HG02884 (cell line): ENCODE measurements around the gene SNAPC5.
"Not testable (repeated sequence)": the region's sequence is repeated elsewhere in the genome, so short reads cannot be mapped to it uniquely, and the experiment has no call there.

Experiments used
- ATAC-seq: cut with Tn5 transposase; IDR thresholded peaks from one replicate; pipeline ENCODE4 v1.9.1; 2021; ENCODE audit warnings: mild to moderate bottlenecking, moderate library complexity; ENCODE audit not compliant: unreplicated experiment

SNAPC5 gene

GRCh38 chr15:66461294-66461693 is 36.3 kb downstream of the SNAPC5 start:
- not testable (repeated sequence) for ATAC-seq

GRCh38 chr15:66459818-66460615 is 37.5 kb downstream of the SNAPC5 start:
- ATAC-seq: no peak

GRCh38 chr15:66456211-66456610 is 41.4 kb downstream of the SNAPC5 start:
- ATAC-seq: no peak

- ATAC-seq: no peak
Observed at GRCh38 chr15:66454143-66454542, 43.4 kb downstream of the SNAPC5 start.

- no peak for ATAC-seq
Observed at GRCh38 chr15:66452971-66453580, 44.5 kb downstream of the SNAPC5 start.

GRCh38 chr15:66452420-66452819 is 45.1 kb downstream of the SNAPC5 start:
- ATAC-seq: no peak
